Measurements from ENCODE around the gene DOC2B. TPM values are rescaled to one million over a fixed set of nuclear protein-coding genes. Genes with fewer than 3 reads are reported as not detected.

DOC2B gene
- total and polyA plus RNA-seq, 2 of the 13 experiments (the other 11 are each of a cell fraction or from before 2014, with no cell fraction given) = 0.09 to 0.22 TPM

DNA sequence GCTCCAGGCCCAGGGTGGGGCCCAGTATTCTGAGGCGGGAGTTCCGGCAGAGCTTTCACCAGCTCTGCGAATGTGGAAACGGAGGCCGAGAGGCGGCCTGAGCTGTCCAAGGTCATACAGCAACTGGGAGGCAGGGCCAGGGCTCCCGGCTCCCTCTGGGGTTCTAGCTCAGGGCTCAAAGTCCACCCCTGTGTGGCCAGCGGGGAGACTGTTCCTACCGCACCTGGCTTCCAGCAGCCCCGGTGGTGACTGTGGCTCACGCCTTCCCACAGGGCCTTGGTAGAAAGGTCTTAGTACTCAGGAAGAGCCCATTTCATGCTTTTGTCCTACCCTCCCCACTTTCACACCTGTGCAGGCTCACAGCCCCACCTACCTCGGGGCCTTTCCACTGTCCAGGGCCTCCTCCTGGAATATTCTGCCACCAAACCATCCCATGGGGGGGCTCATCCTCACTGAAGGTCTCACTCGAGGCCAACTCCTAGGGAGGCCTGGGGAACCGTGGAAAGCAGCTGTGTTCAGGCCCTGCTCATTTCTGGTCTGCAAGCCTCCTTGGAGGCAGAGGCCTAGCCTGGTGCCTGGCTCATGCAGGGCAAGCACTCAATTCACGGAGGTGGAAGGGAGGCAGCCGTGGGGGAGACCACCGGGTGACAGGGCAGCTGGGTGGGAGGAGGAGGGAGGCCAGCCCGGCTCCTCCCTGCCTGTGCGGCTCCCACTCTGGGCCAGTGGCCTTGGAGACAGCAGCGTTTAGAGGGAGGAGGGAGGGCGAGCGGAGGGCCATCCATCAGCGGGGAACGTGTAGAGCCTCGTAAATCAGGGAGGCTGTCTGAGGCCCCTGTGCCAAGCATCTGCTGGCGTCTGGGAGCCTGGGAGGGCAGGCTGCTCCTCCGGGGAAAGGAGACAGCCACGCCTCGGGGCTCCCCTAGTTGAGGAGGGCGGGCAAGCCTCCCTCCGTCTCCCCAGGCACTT lies 12.7 kb upstream of the DOC2B start (continued):
- TF ChIP-seq ZHX2 (IDR thresholded peaks at IDR 0.05; ENCODE audit: low read depth) (no peak), ZHX2 (CRISPR knock-in tag; IDR thresholded peaks at IDR 0.05; ENCODE audit: borderline replicate concordance) (no peak), ZNF674 (CRISPR knock-in tag; IDR thresholded peaks at IDR 0.05; ENCODE audit: low read depth) (no peak), BRD4 (CRISPR knock-in tag; IDR thresholded peaks at IDR 0.05) (no peak), U2AF1 (optimal IDR thresholded peaks at IDR 0.05; ENCODE audit: low read depth, low read length) (no peak), BORCS8-MEF2B (CRISPR knock-in tag; IDR thresholded peaks at IDR 0.05) (no peak), SALL1 (CRISPR knock-in tag; IDR thresholded peaks at IDR 0.05) (peak; percentile 49), PRMT3 (CRISPR knock-in tag; IDR thresholded peaks at IDR 0.05; ENCODE audit: borderline replicate concordance, low read depth) (no peak), ZNF460 (CRISPR knock-in tag; IDR thresholded peaks at IDR 0.05; ENCODE audit: borderline replicate concordance) (no peak; the same call in 1 of the 2 replicates), ZIK1 (CRISPR knock-in tag; IDR thresholded peaks at IDR 0.05; ENCODE audit: borderline replicate concordance, low read depth) (no peak), ZNF562 (CRISPR knock-in tag; IDR thresholded peaks at IDR 0.05; ENCODE audit: borderline replicate concordance) (no peak), ZNF691 (CRISPR knock-in tag; IDR thresholded peaks at IDR 0.05; ENCODE audit: borderline replicate concordance, low read depth) (peak; percentile 67; the same call in 1 of the 2 replicates), ZNF768 (CRISPR knock-in tag; IDR thresholded peaks at IDR 0.05) (no peak)
- TF ChIP-seq, protein P1, sequence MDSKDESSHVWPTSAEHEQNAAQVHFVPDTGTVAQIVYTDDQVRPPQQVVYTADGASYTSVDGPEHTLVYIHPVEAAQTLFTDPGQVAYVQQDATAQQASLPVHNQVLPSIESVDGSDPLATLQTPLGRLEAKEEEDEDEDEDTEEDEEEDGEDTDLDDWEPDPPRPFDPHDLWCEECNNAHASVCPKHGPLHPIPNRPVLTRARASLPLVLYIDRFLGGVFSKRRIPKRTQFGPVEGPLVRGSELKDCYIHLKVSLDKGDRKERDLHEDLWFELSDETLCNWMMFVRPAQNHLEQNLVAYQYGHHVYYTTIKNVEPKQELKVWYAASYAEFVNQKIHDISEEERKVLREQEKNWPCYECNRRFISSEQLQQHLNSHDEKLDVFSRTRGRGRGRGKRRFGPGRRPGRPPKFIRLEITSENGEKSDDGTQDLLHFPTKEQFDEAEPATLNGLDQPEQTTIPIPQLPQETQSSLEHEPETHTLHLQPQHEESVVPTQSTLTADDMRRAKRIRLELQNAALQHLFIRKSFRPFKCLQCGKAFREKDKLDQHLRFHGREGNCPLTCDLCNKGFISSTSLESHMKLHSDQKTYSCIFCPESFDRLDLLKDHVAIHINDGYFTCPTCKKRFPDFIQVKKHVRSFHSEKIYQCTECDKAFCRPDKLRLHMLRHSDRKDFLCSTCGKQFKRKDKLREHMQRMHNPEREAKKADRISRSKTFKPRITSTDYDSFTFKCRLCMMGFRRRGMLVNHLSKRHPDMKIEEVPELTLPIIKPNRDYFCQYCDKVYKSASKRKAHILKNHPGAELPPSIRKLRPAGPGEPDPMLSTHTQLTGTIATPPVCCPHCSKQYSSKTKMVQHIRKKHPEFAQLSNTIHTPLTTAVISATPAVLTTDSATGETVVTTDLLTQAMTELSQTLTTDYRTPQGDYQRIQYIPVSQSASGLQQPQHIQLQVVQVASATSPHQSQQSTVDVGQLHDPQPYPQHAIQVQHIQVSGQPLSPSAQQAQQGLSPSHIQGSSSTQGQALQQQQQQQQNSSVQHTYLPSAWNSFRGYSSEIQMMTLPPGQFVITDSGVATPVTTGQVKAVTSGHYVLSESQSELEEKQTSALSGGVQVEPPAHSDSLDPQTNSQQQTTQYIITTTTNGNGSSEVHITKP (CRISPR knock-in tag; IDR thresholded peaks at IDR 0.05; ENCODE audit: low read depth) = no peak
- TF ChIP-seq, protein P2, sequence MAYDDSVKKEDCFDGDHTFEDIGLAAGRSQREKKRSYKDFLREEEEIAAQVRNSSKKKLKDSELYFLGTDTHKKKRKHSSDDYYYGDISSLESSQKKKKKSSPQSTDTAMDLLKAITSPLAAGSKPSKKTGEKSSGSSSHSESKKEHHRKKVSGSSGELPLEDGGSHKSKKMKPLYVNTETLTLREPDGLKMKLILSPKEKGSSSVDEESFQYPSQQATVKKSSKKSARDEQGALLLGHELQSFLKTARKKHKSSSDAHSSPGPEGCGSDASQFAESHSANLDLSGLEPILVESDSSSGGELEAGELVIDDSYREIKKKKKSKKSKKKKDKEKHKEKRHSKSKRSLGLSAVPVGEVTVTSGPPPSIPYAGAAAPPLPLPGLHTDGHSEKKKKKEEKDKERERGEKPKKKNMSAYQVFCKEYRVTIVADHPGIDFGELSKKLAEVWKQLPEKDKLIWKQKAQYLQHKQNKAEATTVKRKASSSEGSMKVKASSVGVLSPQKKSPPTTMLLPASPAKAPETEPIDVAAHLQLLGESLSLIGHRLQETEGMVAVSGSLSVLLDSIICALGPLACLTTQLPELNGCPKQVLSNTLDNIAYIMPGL (CRISPR knock-in tag; IDR thresholded peaks at IDR 0.05; ENCODE audit: borderline replicate concordance in 1 of 2, low read depth in 1 of 2) = peak in 1 of 2 experiments; percentile 57; a peak in 2 of 4 replicates

Measured in HepG2 (cell line).